HCT116 (cell line): ENCODE data around the gene THOC2.

ENCODE experiments used
- CTCF ChIP-seq, 3 experiments: fragments of 200-600 bp in 1 of 3; sonication (generic) in 1 of 3; IDR thresholded peaks in 2 of 3; conservative IDR thresholded peaks in 1 of 3; 2 replicates each; pipeline ENCODE4 v1.5.1; 2012 to 2017; ENCODE audit warnings: low read depth in 2 of 3, low read length in 2 of 3, antibody characterized with exemption in 1 of 3, borderline replicate concordance in 1 of 3, control low read depth in 1 of 3, mild to moderate bottlenecking in 1 of 3, mixed read lengths in 1 of 3, mixed run types in 1 of 3, moderate library complexity in 1 of 3; ENCODE audit not compliant: insufficient read depth in 1 of 3
- EZH2 ChIP-seq: fragments of 200-600 bp; sonication (generic); IDR thresholded peaks from 2 replicates; pipeline ENCODE4 v1.6.1; 2017; ENCODE audit warnings: antibody characterized with exemption, mixed run types
- EZH2phosphoT487 ChIP-seq: fragments of 200-600 bp; IDR thresholded peaks from 2 replicates; pipeline ENCODE4 v1.6.1; 2018; ENCODE audit warnings: antibody characterized with exemption, borderline replicate concordance
- JUND ChIP-seq: IDR thresholded peaks from 2 replicates; pipeline ENCODE4 v1.6.1; 2012
- POLR2A ChIP-seq: IDR thresholded peaks from 2 replicates; pipeline ENCODE4 v1.7.0; 2011; ENCODE audit warnings: borderline replicate concordance; ENCODE audit not compliant: insufficient read depth, insufficient read length; ENCODE audit errors: extremely low read depth
- POLR2AphosphoS5 ChIP-seq: IDR thresholded peaks from 2 replicates; pipeline ENCODE4 v1.6.1; 2011; ENCODE audit warnings: mild to moderate bottlenecking, low read depth, low read length, moderate library complexity
- RAD21 ChIP-seq: IDR thresholded peaks from 2 replicates; pipeline ENCODE4 v1.6.1; 2012; ENCODE audit warnings: low read depth, mild to moderate bottlenecking
- REST ChIP-seq: IDR thresholded peaks from 2 replicates; pipeline ENCODE4 v1.6.1; 2012; ENCODE audit warnings: low read depth
- SIN3A ChIP-seq: IDR thresholded peaks from 2 replicates; pipeline ENCODE4 v1.6.1; 2012; ENCODE audit warnings: low read depth
- SP1 ChIP-seq: IDR thresholded peaks from 2 replicates; pipeline ENCODE4 v1.6.1; 2012; ENCODE audit warnings: low read depth
- TCF7L2 ChIP-seq: IDR thresholded peaks from 2 replicates; pipeline ENCODE4 v1.7.0; 2011; ENCODE audit warnings: borderline replicate concordance, inconsistent platforms; ENCODE audit not compliant: insufficient read depth, insufficient read length; ENCODE audit errors: extremely low read depth
- ZNF274 ChIP-seq: fragments of 200-500 bp; sonication (Bioruptor generic); IDR thresholded peaks from 2 replicates; pipeline ENCODE4 v1.6.1; 2014; ENCODE audit warnings: mild to moderate bottlenecking, low read depth, low read length, inconsistent platforms
- TF ChIP-seq, protein P1 (sequence below): IDR thresholded peaks from 2 replicates; pipeline ENCODE4 v1.6.1; 2012
- TF ChIP-seq, protein P2 (sequence below): IDR thresholded peaks from 2 replicates; pipeline ENCODE4 v1.6.1; 2011; ENCODE audit warnings: mild to moderate bottlenecking, low read length, moderate library complexity; ENCODE audit not compliant: insufficient replicate concordance; ENCODE audit errors: extremely low read depth

GRCh38 chrX:123745511-123745910 lies 12.7 kb upstream of the THOC2 start:
- TF ChIP-seq POLR2A (no peak), EZH2 (no peak), CTCF (IDR thresholded peaks at IDR 0.05 in 2 of 3, conservative IDR thresholded peaks at IDR 0.05 in 1 of 3; ENCODE audit: borderline replicate concordance in 1 of 3, insufficient read depth in 1 of 3, low read depth in 2 of 3, low read length in 2 of 3) (no peak), JUND (no peak), TCF7L2 (no peak), SIN3A (no peak), REST (no peak), EZH2phosphoT487 (no peak), ZNF274 (no peak), POLR2AphosphoS5 (no peak), SP1 (no peak), RAD21 (no peak)
- TF ChIP-seq, protein P1, sequence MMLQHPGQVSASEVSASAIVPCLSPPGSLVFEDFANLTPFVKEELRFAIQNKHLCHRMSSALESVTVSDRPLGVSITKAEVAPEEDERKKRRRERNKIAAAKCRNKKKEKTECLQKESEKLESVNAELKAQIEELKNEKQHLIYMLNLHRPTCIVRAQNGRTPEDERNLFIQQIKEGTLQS = no peak
- TF ChIP-seq, protein P2, sequence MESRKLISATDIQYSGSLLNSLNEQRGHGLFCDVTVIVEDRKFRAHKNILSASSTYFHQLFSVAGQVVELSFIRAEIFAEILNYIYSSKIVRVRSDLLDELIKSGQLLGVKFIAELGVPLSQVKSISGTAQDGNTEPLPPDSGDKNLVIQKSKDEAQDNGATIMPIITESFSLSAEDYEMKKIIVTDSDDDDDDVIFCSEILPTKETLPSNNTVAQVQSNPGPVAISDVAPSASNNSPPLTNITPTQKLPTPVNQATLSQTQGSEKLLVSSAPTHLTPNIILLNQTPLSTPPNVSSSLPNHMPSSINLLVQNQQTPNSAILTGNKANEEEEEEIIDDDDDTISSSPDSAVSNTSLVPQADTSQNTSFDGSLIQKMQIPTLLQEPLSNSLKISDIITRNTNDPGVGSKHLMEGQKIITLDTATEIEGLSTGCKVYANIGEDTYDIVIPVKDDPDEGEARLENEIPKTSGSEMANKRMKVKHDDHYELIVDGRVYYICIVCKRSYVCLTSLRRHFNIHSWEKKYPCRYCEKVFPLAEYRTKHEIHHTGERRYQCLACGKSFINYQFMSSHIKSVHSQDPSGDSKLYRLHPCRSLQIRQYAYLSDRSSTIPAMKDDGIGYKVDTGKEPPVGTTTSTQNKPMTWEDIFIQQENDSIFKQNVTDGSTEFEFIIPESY = no peak
